Right atrium auricular region (tissue), 2 donors: ENCODE measurements around the gene EFCC1. TPM values are rescaled to one million over a fixed set of nuclear protein-coding genes. Genes with fewer than 3 reads are reported as not detected.

Experiments used
- DNase-seq: peaks from one replicate; pipeline ENCODE4 v3.0.0-alpha.2; 2019; ENCODE audit warnings: low spot score
- H3K27ac ChIP-seq, 2 donors: fragments of 200-600 bp; sonication (generic); 1 replicate in 1 of 2; 2 replicates in 1 of 2; pipeline ENCODE4 v1.5.1; 2016 to 2019
- H3K27me3 ChIP-seq, 2 donors: fragments of 200-600 bp; sonication (generic); one replicate each; pipeline versions ENCODE4 v1.5.1 to v1.6.0; 2017 to 2019
- H3K36me3 ChIP-seq: fragments of 200-600 bp; sonication (generic); one replicate; pipeline ENCODE4 v1.5.1; 2016
- H3K4me1 ChIP-seq, 2 donors: fragments of 200-600 bp; sonication (generic); one replicate each; pipeline versions ENCODE4 v1.5.1 to v1.6.0; 2017 to 2019
- H3K4me3 ChIP-seq, 2 donors: fragments of 200-600 bp; sonication (generic); 1 replicate in 1 of 2; 2 replicates in 1 of 2; pipeline ENCODE4 v1.5.1; 2017 to 2019; ENCODE audit warnings: mild to moderate bottlenecking in 1 of 2, moderate library complexity in 1 of 2
- H3K9me3 ChIP-seq, 2 donors: fragments of 200-600 bp; sonication (generic); one replicate each; pipeline ENCODE4 v1.5.1; 2019
- total RNA-seq, 2 donors: library from RNA; depleted of rRNA; stranded (reverse); fragments of >200 nt; gene quantifications; one replicate each; pipeline ENCODE4 v1.1.0, GENCODE V29; 2016
- TF ChIP-seq, protein P1 (sequence below), 2 donors: fragments of 200-600 bp; sonication (generic); IDR thresholded peaks; one replicate each; pipeline ENCODE4 v1.5.1; 2019; ENCODE audit warnings: antibody characterized with exemption in 2 of 2

EFCC1 gene
- total RNA-seq, 2 donors from 2014 or later: 1.2 to 1.5 TPM

DNA sequence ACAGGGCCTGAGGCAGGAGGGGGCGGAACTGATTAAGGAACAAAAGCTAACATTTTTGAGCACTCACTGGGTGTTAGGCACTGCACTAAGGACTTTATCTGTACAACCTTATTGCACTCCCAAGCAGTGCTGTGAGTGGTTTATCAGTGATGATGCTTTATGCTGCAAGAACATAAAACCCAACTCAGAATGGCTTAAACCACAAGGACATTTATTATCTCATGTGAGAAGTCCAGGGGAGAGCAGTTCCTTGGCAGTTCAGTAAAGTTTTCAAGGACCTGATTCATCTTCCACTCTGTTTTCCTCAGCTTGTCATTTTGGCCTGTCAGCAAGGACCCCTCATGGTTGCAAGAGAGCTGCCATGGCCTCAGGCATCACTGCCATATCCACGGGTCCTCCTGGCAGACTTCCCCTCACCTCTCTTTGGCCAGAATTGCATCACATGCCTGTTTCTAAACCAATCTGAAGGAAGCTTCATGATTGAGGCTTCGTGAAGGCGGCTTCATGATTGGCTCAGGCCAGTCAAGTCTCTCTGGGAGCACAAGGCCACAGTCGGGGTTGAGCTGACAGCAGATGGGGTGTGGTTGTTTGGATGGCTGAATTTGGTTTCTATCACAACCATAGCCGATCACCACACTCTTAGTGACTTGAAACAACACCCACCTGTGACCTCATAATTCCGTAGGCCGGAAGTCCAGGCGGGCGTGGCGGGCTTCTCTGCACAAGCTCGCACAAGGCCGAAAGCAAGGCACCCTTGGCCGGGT is 15.8 kb downstream of the EFCC1 start:
- no peaks in the 10 kb centered on the region for H3K9me3 ChIP-seq
- no peaks in the 10 kb centered on the region for H3K36me3 ChIP-seq
- H3K27me3 ChIP-seq: no peaks in the 10 kb centered on the region
- no peak overlapping the region for H3K4me3 ChIP-seq
- H3K27ac ChIP-seq: peak overlapping the region; percentile 73 to 78
- peaks cover 0 to 62% of the 10 kb centered on the region in 2 donors for H3K4me1 ChIP-seq
- TF ChIP-seq, protein P1, sequence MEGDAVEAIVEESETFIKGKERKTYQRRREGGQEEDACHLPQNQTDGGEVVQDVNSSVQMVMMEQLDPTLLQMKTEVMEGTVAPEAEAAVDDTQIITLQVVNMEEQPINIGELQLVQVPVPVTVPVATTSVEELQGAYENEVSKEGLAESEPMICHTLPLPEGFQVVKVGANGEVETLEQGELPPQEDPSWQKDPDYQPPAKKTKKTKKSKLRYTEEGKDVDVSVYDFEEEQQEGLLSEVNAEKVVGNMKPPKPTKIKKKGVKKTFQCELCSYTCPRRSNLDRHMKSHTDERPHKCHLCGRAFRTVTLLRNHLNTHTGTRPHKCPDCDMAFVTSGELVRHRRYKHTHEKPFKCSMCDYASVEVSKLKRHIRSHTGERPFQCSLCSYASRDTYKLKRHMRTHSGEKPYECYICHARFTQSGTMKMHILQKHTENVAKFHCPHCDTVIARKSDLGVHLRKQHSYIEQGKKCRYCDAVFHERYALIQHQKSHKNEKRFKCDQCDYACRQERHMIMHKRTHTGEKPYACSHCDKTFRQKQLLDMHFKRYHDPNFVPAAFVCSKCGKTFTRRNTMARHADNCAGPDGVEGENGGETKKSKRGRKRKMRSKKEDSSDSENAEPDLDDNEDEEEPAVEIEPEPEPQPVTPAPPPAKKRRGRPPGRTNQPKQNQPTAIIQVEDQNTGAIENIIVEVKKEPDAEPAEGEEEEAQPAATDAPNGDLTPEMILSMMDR (IDR thresholded peaks at IDR 0.05): no peak
- peak; percentile 84 for DNase-seq

DNA sequence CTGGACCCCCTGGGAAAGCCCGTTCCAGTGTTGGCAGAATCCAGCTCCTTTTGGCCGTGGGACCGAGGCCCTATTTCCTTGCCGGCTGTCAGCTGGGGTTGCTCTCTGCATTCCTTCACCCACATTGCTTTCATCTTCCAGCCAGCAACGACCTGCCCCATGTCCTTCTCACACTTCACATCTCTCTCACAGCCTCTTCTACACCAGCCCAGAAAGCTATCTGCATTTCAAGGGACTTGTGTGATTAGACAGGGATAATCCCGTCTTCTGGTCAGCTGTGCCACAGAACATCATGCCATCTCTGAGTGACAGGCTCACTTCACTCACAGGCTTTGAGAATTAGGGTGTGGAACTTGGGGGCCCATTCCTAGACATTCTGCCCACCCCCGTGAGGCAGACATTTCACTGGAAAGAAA is 16.4 kb downstream of the EFCC1 start:
- H3K27ac ChIP-seq: peak overlapping the region; percentile 73 to 78
- no peak overlapping the region for H3K4me3 ChIP-seq
- DNase-seq: no peak
- no peaks in the 10 kb centered on the region for H3K9me3 ChIP-seq
- TF ChIP-seq, protein P1 (IDR thresholded peaks at IDR 0.05): no peak
- H3K27me3 ChIP-seq: no peaks in the 10 kb centered on the region
- H3K36me3 ChIP-seq: no peaks in the 10 kb centered on the region
- peaks cover 0 to 68% of the 10 kb centered on the region in 2 donors for H3K4me1 ChIP-seq

DNA sequence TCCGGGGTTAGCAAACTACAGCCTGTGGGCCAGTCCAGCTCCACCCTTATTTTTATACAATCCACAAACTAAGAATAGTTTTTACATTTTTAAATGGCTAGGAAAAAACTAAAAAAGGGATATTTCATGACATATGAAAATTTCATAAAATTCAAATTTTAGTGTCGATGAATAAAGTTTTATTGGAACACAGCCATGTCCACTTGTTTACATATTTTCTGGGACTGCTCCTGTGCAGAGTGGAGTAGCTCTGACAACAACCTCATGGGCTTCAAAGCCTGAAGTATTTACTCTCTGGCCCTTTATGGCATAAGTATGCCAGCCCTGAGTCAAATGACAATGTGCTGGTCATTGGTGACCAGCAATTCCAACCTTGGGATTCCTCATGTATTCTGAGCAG is 17.2 kb downstream of the EFCC1 start:
- no peaks in the 10 kb centered on the region for H3K9me3 ChIP-seq
- TF ChIP-seq, protein P1 (IDR thresholded peaks at IDR 0.05): no peak
- no peaks in the 10 kb centered on the region for H3K27me3 ChIP-seq
- no peak overlapping the region for H3K4me3 ChIP-seq
- H3K36me3 ChIP-seq: no peaks in the 10 kb centered on the region
- DNase-seq: no peak
- peaks cover 0 to 71% of the 10 kb centered on the region in 2 donors for H3K4me1 ChIP-seq
- peak overlapping the region in 1 of 2 donors; percentile 73 for H3K27ac ChIP-seq

DNA sequence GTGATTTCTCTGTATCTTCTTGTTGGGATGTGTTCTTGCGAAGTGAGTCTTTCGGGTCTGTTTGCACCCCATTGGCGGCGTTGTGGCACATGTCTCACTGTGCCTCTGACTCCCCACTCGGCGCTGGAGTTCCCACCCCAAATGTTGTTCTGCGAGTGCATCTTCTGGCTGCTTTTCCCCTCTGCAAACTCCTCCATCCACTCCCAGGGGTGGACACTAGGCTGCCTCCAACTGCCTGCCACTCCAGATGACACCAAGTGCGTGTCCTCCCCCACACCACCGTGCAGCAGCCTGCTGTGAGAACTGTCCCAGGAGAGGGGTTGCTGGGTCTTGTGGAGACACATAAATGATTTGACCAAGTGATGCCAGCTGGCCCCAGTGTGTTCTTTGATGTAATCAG is 17.6 kb downstream of the EFCC1 start:
- Histone ChIP-seq H3K9me3 (no peaks in the 10 kb centered on the region), H3K36me3 (no peaks in the 10 kb centered on the region), H3K27ac (no peak overlapping the region), H3K4me3 (no peak overlapping the region), H3K27me3 (no peaks in the 10 kb centered on the region), H3K4me1 (peaks cover 0 to 75% of the 10 kb centered on the region in 2 donors)
- DNase-seq: no peak
- TF ChIP-seq, protein P1 (IDR thresholded peaks at IDR 0.05): no peak

DNA sequence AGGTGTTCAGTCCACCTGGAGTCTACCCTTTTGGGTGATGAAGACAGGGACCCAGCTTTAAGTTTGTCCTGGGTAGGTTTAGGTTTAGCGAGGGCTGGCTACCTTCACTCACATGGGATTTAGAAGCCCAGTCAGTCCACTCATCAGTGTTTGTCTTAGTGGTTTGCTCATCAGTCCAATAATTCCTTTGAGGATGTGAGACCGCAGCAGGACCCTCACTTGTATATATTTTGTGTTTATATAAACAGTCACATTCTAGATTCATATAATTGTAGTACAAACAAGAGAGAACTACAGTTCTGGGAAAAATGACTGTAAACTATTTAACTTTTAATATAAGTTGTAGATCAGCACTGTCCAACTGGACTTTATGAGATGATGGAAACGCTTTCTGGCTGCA is 18.2 kb downstream of the EFCC1 start:
- Histone ChIP-seq H3K4me1 (peaks cover 0 to 75% of the 10 kb centered on the region in 2 donors), H3K27ac (no peak overlapping the region), H3K9me3 (no peaks in the 10 kb centered on the region), H3K36me3 (no peaks in the 10 kb centered on the region), H3K4me3 (no peak overlapping the region), H3K27me3 (no peaks in the 10 kb centered on the region)
- no peak for DNase-seq
- TF ChIP-seq, protein P1 (IDR thresholded peaks at IDR 0.05): no peak
